Embryonic facial prominence (tissue), 1 donor: ENCODE data around the gene PDLIM5.

Experiments used
- DNase-seq: peaks from one replicate; pipeline ENCODE4 v3.0.0-alpha.2; 2016; ENCODE audit errors: extremely low spot score

PDLIM5 gene

DNA sequence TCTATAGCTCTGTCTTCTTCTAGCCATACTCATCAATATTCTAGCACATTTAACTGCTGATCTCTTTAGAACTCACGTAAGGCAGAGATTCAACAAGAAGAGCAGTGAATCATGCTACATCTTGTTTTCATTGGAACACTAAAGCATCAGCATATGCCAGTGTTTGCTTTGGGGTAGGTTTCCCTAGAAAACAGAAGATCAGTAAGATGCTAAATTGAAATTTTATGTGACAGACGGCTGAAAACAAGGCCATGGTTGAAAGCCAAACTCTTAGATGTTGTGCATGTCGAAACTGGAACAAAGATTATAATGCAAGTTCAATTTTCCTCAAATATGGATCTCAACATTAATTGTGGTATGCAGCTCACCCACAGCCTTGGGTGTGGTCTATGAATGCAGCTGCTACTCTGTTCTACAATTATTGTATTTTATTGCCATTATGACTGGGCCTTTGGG is 107.6 kb downstream of the PDLIM5 start:
- no peak for DNase-seq

DNA sequence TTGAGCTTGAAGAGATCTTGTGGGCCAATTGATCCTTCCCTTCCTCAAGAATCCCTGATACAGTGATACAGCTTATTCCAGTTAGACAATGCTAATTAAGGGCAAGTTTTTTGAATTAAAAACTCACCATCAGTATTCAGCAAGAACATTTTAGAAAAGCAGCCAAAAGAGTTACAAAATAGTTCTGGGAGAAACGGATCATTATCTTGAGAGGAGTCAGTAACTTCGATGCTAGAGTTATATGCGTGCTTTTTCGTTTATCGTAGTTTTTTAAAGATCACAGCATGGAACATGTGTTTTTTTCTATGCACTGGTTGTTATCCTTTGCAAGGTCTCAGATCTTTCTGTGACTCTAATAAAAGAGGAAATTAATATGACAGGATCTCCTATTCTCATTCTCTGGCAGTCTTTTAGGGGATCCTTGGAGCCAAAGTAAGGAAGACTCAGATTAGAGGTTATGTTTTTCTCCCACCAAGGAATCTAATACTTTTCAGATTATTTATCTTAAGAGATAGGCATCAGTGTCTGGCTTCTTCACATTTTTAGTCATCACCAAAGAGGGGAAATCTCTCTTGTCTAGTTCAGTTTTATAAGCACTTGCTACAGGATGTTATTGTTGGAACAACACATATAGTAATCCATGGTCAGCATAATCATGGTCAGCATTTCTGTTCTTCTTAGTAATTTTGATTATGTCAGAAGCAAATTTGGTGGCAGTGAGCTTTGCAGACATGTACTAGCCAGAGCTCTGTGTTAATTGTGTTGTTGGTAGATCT is 109.7 kb downstream of the PDLIM5 start:
- no peak for DNase-seq

DNA sequence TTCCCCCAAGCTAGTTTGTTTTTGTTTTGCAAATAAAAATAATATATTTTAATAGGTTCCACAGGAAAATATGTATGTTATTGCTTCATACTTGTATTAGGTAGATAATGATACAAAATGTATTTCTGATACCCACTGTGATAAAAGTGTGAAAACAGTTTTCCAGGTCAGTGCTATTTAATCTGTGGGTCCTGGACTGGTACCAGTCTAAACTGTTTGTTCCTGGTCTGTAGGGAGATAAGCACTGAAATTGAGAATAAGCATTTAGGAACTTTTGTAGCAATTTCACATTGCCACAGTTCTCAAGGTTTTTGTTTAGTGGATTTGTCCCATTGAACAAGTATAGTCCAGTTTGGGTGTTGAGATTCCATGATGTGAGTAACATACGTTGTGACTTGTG is 110.5 kb downstream of the PDLIM5 start:
- no peak for DNase-seq

- DNase-seq = no peak
Observed at GRCh38 chr4:94564252-94564651, 112.5 kb downstream of the PDLIM5 start.

DNA sequence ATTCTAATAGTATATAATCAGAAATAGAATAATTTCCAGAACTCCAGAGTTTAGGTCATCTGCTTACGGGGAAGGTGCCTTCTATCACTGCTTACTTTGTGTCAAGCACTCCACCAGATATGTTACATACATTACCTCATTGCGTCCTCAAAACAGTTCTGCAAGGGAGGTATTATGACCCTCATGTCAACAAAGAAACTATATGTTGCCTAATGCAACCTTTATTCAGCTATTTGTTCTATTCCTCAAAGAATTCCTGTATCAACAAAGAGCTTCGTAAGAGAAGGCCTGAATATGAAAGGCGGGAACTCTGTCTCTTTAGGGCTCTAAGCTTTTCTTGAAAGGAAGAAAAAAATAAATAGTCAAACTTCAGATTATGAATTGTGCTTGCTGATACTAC is 114.7 kb downstream of the PDLIM5 start:
- no peak for DNase-seq

DNA sequence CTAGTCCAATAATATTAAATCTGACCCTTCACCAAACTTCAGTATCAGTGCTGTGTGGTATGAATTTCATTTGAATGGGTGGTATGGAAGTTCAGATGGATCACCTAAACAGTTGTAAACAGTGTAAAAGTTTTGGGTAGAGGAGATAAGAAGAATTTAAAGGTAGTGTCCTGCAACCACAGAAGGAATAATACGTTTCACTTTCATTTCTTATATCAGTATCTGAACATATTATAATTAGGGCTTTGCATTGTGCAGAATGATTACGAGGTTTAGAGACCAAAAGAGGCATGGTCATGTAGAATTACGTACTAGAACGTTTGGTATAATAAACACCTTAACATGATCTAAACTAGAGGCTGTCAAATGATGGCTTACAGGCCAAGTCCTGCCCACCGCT is 116.1 kb downstream of the PDLIM5 start:
- DNase-seq = no peak

DNA sequence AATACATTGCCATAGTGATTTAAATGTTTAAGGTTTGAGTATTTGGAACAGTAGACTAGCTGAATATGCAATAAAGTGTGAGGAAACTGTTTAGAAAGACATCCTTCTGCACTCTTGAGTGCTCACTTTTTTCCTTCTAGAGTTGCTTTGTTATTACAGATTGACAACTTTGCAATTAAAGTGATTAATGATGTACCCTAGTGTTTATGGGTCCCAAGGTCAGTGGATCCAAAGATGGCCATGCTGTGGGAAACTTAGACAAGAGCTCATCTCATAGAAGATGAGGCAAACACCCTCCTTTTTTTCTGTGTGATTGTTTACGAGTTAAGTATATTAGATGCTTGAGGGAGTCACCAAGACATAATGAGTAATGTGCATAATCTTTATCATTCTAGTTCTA is 118.8 kb downstream of the PDLIM5 start:
- DNase-seq = no peak

GRCh38 chr4:94571298-94571697 is 119.6 kb downstream of the PDLIM5 start:
- no peak for DNase-seq

- no peak for DNase-seq
Observed at GRCh38 chr4:94571715-94572114, 120.0 kb downstream of the PDLIM5 start.

DNA sequence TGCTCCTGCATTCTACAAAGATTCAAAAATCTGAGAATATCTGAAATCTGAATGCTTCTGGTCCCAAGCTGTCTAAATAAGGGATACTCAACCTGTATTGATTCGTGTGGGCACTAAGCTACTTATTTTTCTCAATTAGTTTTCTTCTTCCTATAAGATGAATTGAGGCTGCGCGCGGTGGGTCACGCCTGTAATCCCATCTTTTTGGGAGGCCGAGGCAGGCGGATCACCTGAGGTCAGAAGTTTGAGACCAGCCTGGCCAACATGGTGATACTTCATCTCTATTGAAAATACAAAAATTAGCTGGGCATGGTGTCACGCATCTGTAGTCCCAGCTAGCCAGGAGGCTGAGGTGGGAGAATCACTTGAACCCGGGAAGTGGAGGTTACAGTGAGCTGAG is 122.3 kb downstream of the PDLIM5 start:
- DNase-seq = no peak

- DNase-seq = no peak
Observed at GRCh38 chr4:94574616-94575015, 122.9 kb downstream of the PDLIM5 start.

GRCh38 chr4:94575652-94576051 is 123.9 kb downstream of the PDLIM5 start:
- DNase-seq = no peak

DNA sequence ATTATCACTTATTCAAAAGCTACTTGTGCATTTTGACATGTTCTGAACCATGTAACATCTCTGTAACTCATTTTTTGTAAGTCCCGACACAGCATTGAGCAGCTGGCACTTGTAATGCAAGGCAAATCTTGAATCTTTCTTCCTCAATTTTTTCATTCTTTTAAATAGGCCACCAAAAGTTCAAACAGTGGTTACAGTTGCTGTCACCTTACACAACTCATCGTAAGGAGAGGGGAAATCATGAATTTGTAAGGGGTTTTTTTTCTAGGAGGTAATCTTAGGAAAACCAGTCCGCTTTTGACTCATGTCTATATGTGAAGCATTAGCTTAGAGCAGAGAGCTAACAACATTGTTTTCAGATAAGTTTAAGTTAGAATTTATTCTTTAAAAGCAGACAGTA is 124.5 kb downstream of the PDLIM5 start:
- DNase-seq = no peak

- no peak for DNase-seq
Observed at GRCh38 chr4:94577136-94577535, 125.4 kb downstream of the PDLIM5 start.

GRCh38 chr4:94578195-94578594 is 126.5 kb downstream of the PDLIM5 start:
- DNase-seq = no peak

DNA sequence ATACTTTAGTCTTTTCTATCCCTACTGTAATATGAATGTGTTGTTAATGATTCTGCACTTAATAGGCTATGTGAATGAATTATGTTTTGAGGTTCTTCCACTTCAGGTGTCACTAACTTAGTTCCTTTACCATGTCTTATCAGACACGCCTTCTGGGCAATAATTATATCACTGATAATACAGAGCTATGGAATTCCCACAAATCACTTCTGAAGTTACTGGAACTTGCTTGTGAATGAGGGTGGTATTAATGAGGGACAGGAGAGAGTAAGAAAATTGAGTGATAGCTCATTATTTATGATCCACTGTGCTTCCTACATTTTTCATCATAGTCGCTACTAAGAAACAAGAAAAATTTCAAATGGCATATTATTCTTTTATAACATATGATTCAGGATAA is 130.0 kb downstream of the PDLIM5 start:
- DNase-seq = no peak

DNA sequence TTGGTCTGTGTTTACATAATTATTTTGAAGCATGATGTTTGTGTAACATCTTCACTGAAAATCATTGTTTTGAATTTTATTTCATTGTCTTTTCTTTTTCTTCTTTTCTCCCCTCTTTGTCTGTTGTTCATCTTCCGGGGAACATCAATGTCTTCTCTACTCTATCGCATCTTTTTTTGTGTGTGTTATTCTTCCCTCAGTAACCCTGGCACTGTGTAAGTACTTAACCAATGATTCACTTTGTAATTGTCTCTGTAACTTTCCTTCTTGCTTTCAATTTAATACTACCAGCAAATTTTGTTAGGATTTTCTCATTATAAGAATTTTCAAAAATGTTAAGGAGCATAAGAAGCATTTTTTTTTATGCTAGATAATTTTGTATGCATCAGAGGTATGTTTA is 130.8 kb downstream of the PDLIM5 start:
- no peak for DNase-seq

DNA sequence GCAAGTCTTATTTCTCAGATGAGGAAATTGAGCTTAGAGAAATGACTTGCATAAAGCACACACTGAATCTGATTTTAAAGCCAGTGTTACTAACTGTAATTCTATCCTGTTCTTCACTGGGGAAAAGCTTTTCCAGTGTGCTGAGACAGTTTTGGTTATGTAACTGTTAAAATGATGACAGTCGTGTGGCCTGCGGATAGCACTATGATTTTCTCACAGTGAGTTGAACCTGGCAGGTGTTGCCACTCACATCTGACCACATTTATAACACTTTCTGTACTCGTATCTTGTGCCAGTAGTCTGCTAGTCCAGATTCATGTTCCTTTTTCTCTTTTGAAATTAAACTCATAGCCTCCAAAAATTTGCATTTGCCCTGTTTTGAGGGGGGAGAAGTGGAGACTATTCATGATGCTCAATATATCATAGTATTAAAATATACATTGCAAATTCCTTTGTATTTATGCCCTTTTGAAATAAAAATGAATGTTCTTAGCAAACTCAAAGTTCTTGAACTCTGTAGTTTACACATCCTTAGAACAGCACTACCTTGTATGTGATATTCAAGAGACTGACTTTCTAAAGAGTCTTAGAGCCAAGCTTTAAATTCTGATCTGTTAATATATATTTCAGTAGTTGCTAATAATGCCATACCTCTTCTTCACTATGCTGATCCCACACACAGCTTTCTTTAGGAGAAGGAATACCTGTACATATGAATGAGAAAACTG is 132.3 kb downstream of the PDLIM5 start:
- DNase-seq = no peak

DNA sequence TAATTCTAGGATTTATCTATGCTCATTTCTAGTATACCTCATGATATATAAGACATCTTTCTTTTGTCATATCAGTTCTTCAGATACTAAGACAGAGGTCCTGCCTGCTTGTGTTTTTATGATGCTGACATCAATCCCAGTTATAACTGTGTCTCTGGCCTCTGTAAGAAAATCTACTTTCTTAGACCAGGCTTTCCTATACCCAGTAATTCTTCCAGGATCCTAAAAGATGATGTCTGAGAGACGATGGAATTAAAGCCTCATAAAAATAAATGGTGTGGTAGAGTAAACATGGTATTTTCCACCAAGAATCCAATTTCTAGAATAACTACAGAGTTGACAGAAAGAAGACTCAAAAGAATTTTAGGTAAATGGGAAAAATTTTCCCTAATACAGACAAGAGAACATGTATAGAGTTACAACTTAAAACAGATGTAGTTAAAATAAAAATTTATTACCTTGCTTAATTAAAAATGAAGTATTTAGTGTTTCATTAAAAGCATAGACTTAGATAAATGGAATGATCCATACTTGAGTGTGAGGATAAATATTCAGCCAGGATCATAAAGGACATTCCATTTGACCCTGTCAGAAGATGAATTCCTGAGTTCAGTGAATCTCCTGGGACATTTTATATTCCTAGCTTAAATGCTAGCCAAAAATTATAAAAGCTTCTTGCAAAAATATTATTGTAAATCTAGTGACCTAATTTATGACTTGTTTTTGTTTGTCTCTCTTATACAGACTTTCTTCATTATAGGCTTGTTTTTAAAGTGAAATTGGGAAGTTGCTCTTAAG is 137.4 kb downstream of the PDLIM5 start:
- no peak for DNase-seq

- no peak for DNase-seq
Observed at GRCh38 chr4:94590493-94590892, 138.8 kb downstream of the PDLIM5 start.

- DNase-seq = no peak
Observed at GRCh38 chr4:94591289-94591688, 139.5 kb downstream of the PDLIM5 start.

DNA sequence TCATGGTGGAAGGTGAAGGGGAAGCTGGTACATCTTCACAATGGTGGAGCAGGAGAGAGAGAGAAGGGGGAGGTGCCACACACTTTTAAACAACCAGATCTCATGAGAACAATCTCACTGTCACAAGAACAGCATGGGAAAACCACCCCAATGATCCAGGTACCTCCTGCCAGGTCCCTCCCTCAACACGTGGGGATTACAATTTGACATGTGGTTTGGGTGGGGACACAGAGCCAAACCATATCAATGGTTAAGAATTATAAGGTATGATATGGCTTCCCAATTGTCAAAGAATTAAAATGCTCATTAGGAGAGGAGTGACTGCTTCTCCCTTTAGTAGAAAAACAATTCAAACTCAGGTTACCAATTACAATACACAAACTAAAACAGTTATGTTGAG is 143.3 kb downstream of the PDLIM5 start:
- DNase-seq = no peak
